AG04450 (cell line): ENCODE measurements around the gene USH2A. TPM values are rescaled to one million over a fixed set of nuclear protein-coding genes. Genes with fewer than 3 reads are reported as not detected.

Experiments
- CTCF ChIA-PET: fragments of 300-600, 350-600 bp; formaldehyde crosslinking; extraction: SDS; loops from one replicate; lab custom pipeline; 2022; ENCODE audit warnings: antibody characterized with exemption, inconsistent platforms; lab: Charles Lee
- POLR2A ChIA-PET: fragments of 350-600 bp; formaldehyde crosslinking; extraction: SDS; loops from one replicate; lab custom pipeline; 2021; ENCODE audit warnings: antibody characterized with exemption, inconsistent platforms; lab: Yijun Ruan, JAX
- DNase-seq: peaks from one replicate; pipeline ENCODE4 v3.0.0-alpha.2; 2011; ENCODE audit warnings: low read depth, low spot score
- H3K27ac ChIP-seq: one replicate; pipeline ENCODE4 v1.5.1; 2012; ENCODE audit warnings: low read depth, low read length, control low read depth
- H3K27me3 ChIP-seq: one replicate; pipeline ENCODE4 v1.6.0; 2012; ENCODE audit warnings: low read length; ENCODE audit not compliant: control insufficient read depth, insufficient read depth
- H3K4me3 ChIP-seq: 2 replicates; pipeline ENCODE4 v1.5.1; 2011; ENCODE audit warnings: mild to moderate bottlenecking, low read depth, low read length, control low read depth
- H3K9me3 ChIP-seq: 2 replicates; pipeline ENCODE4 v1.5.1; 2012; ENCODE audit warnings: low read length; ENCODE audit not compliant: control insufficient read depth, insufficient read depth
- polyA plus RNA-seq: library from polyadenylated mRNA; depleted of rRNA; stranded (reverse); fragments of >200 nt; gene quantifications from 2 replicates; pipeline ENCODE4 v1.2.3, GENCODE V29; 2011
- TF ChIP-seq, protein P1 (sequence below): IDR thresholded peaks from 2 replicates; pipeline ENCODE4 v1.5.1; 2011; ENCODE audit warnings: low read depth, low read length, control low read depth, inconsistent platforms

The USH2A gene
- polyA plus RNA-seq, 1 experiment, result 0.01 TPM

DNA sequence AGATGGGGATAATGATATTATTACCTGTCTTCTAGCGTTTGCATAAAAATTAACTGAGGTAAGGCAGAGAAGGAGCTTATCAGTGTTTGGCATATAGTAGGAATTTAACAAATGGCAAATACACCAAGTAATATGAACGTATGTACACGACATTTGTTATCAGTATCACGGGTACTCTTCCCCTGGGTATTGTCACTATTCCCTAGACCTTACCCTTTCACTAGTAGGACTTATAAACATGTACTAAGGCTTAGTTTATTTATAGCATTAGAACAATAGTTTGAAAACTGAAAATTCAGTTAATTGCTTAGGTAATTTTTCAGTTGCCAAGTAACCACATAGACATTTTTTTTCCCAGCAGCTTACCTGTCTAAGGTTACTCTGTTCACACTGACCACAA is 669.1 kb downstream of the USH2A start:
- Histone ChIP-seq H3K27ac (no peak overlapping the region), H3K4me3 (no peak overlapping the region), H3K27me3 (no peaks in the 10 kb centered on the region), H3K9me3 (no peaks in the 10 kb centered on the region)
- TF ChIP-seq, protein P1, sequence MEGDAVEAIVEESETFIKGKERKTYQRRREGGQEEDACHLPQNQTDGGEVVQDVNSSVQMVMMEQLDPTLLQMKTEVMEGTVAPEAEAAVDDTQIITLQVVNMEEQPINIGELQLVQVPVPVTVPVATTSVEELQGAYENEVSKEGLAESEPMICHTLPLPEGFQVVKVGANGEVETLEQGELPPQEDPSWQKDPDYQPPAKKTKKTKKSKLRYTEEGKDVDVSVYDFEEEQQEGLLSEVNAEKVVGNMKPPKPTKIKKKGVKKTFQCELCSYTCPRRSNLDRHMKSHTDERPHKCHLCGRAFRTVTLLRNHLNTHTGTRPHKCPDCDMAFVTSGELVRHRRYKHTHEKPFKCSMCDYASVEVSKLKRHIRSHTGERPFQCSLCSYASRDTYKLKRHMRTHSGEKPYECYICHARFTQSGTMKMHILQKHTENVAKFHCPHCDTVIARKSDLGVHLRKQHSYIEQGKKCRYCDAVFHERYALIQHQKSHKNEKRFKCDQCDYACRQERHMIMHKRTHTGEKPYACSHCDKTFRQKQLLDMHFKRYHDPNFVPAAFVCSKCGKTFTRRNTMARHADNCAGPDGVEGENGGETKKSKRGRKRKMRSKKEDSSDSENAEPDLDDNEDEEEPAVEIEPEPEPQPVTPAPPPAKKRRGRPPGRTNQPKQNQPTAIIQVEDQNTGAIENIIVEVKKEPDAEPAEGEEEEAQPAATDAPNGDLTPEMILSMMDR, result no peak
- DNase-seq, result no peak
- ChIA-PET CTCF (interaction anchor here (0.5 to 0.9 kb wide), 3 partner anchors 10 to 467 kb away, joined by 3 to 5 read pairs (median 5); no protein-coding TSS in a partner anchor), POLR2A (no interaction called here)

DNA sequence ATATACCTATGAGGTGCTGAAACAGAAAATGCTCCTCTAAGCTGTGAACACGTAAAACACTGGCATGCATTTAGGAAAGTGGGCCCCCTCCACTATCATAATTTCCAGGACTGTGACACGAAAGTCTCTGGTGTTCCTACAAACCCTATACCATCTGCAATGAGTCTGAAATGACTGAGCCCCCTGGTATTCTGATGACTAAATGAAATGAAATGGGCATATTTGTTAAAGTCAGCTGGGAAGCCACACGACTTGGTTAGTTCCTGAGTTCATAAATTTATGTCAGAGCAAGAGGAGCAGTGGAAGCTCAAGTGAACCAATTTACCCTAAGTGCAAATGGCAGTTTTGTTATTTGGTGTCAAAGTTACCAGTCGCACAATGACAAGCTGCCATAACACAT is 673.8 kb downstream of the USH2A start:
- POLR2A ChIA-PET, result no interaction called here
- CTCF ChIA-PET, result no interaction called here
- Histone ChIP-seq H3K27me3 (no peaks in the 10 kb centered on the region), H3K9me3 (no peaks in the 10 kb centered on the region), H3K4me3 (no peak overlapping the region), H3K27ac (no peak overlapping the region)
- TF ChIP-seq, protein P1, result no peak
- peak; percentile 29 for DNase-seq

DNA sequence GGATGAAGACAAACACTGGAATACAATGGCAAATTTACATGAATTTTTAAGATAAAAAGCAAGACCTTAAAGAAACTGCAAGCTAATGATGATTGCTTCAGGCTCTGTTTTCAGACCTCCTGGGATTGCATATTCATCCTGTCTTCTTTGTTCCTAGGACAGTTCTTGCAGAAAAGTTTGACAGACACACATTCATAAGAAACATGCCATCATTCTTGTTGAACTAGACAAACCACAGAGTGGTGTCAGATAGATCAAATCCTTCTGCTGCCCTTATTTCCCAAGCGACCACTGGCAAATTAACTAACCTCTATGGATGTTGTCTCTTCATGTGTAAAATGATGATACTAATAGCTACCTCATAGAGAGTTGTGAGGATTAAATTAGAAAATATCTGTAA is 674.8 kb downstream of the USH2A start:
- TF ChIP-seq, protein P1, result no peak
- Histone ChIP-seq H3K27ac (no peak overlapping the region), H3K9me3 (no peaks in the 10 kb centered on the region), H3K27me3 (no peaks in the 10 kb centered on the region), H3K4me3 (no peak overlapping the region)
- CTCF ChIA-PET, result no interaction called here
- no peak for DNase-seq
- POLR2A ChIA-PET, result no interaction called here

DNA sequence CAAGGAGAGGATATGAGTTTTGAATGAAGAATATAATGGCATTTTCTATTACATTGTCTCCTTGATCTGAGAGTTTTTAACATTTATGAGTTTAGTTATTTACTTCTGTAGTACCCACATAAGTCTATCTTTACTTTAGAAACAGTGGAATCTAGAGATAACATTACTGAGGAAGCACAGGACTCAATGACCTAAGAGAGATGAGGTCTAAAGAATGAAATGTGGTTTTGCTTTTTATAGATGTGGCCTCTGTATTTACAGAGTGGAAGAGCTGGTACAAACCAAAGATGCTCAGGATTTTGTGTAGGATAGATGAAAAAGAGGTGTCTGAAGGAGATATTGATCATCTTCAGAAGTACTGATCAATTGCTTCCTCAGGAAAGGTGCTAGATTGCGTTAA is 678.8 kb downstream of the USH2A start:
- no peaks in the 10 kb centered on the region for H3K9me3 ChIP-seq
- CTCF ChIA-PET, result no interaction called here
- POLR2A ChIA-PET, result no interaction called here
- no peaks in the 10 kb centered on the region for H3K27me3 ChIP-seq
- no peak overlapping the region for H3K27ac ChIP-seq
- no peak for DNase-seq
- TF ChIP-seq, protein P1, result no peak
- no peak overlapping the region for H3K4me3 ChIP-seq

DNA sequence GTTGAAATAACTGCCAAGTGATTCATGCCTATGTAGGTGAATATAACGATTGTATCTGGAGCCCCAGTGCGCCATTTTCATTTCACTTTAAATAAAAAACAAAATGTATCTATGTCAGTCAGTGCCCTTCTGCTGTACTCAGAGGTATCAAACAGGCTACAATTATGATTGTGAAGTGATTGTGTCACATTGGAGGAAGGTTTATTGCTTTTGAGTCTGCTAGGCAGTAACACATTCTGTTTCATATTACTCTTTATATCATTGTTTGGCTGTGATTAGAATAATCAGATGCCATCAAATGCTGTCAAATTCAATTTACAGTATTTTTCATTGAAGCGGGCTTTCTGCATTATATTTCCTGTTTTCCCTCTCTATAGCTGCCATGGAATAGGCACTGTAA is 684.2 kb downstream of the USH2A start:
- TF ChIP-seq, protein P1, result no peak
- Histone ChIP-seq H3K27me3 (no peaks in the 10 kb centered on the region), H3K27ac (no peak overlapping the region), H3K4me3 (no peak overlapping the region), H3K9me3 (peaks cover 2% of the 10 kb centered on the region; the same call in 1 of the 2 replicates)
- no peak for DNase-seq
- ChIA-PET POLR2A (no interaction called here), CTCF (no interaction called here)
